KBM-7 (cell line): ENCODE results near the gene ADCY5.

ENCODE experiments used
- DNase-seq: peaks from one replicate; pipeline ENCODE4 v3.0.0-alpha.2; 2015
- in situ Hi-C: fragments of 300-500 bp; cut with MboI; formaldehyde crosslinking; loops from 2 replicates; pipeline ENCODE4 v1.14.3; 2020; ENCODE audit warnings: low sequenced_read_pairs, low pct_unique_long_range_greater_than_20kb, mixed read lengths

Gene ADCY5

GRCh38 chr3:123432832-123433523 lies 15.9 kb downstream of the ADCY5 start:
- in situ Hi-C loops: no loop called here
- DNase-seq: no peak

GRCh38 chr3:123431658-123432324 lies 17.1 kb downstream of the ADCY5 start:
- DNase-seq: no peak
- in situ Hi-C loops: no loop called here

- no peak for DNase-seq
- in situ Hi-C loops: no loop called here
These were observed 17.8 kb downstream of the ADCY5 start for GRCh38 chr3:123431007-123431657.

GRCh38 chr3:123430266-123430665 lies 18.6 kb downstream of the ADCY5 start:
- in situ Hi-C loops: no loop called here
- DNase-seq: no peak

GRCh38 chr3:123429362-123430125 lies 19.3 kb downstream of the ADCY5 start:
- no peak for DNase-seq
- in situ Hi-C loops: no loop called here

GRCh38 chr3:123424999-123425712 lies 23.7 kb downstream of the ADCY5 start:
- in situ Hi-C loops: no loop called here
- DNase-seq: no peak

GRCh38 chr3:123424321-123424998 lies 24.4 kb downstream of the ADCY5 start:
- no peak for DNase-seq
- in situ Hi-C loops: no loop called here

GRCh38 chr3:123423806-123424205 lies 25.1 kb downstream of the ADCY5 start:
- in situ Hi-C loops: no loop called here
- DNase-seq: no peak

- no peak for DNase-seq
- in situ Hi-C loops: no loop called here
These were observed 25.9 kb downstream of the ADCY5 start for GRCh38 chr3:123423031-123423430.

GRCh38 chr3:123422457-123422856 lies 26.4 kb downstream of the ADCY5 start:
- no peak for DNase-seq
- in situ Hi-C loops: no loop called here

GRCh38 chr3:123421353-123422174 lies 27.3 kb downstream of the ADCY5 start:
- in situ Hi-C loops: no loop called here
- DNase-seq: no peak

GRCh38 chr3:123420416-123420968 lies 28.4 kb downstream of the ADCY5 start:
- in situ Hi-C loops: no loop called here
- DNase-seq: no peak

- DNase-seq: no peak
- in situ Hi-C loops: no loop called here
These were observed 29.0 kb downstream of the ADCY5 start for GRCh38 chr3:123419850-123420297.

GRCh38 chr3:123419181-123419849 lies 29.6 kb downstream of the ADCY5 start:
- in situ Hi-C loops: no loop called here
- DNase-seq: no peak

- in situ Hi-C loops: no loop called here
- no peak for DNase-seq
These were observed 32.2 kb downstream of the ADCY5 start for GRCh38 chr3:123416647-123417046.

- in situ Hi-C loops: no loop called here
- no peak for DNase-seq
These were observed 32.7 kb downstream of the ADCY5 start for GRCh38 chr3:123416173-123416572.
